GM19468 (cell line): ENCODE measurements around the gene ZBTB7B.
"Not testable (repeated sequence)": the region's sequence is repeated elsewhere in the genome, so short reads cannot be mapped to it uniquely, and the experiment has no call there.

Experiments
- ATAC-seq: cut with Tn5 transposase; IDR thresholded peaks from one replicate; pipeline ENCODE4 v1.9.1; 2021; ENCODE audit warnings: mild to moderate bottlenecking, moderate library complexity, moderate number of reproducible peaks; ENCODE audit not compliant: unreplicated experiment; ENCODE audit errors: extremely low read depth

Gene ZBTB7B

DNA sequence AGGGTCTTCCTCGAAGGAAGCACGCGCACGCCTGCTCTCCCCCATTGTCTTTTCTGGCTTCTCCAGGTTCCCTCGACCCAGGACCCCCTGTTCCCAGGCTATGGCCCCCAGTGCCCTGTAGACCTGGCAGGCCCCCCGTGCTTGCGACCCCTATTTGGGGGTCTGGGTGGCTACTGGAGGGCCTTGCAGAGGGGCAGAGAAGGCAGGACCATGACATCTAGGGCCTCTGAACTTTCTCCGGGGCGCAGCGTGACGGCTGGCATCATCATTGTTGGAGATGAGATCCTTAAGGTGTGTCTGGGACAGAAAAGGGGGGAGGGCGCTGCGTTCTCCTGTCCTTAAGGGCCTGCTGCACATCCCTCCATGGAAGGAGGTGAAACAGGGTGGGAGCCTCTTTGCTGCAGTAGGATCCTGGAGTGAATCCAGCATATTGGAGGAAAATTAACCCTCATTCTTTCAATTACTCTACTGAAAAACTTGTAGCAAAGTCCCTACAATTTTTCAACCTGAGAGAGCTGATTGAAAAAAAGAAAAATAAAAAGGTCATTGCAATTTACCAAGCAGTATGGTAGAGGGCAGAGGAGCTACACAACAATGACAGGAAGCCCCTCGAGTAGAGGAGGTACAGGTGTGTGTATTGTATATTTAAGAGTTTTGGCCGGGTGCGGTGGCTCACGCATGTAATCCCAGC, 18.7 kb upstream of the ZBTB7B start:
- ATAC-seq, result no peak

- ATAC-seq, result not testable (repeated sequence)
These were observed 15.9 kb upstream of the ZBTB7B start for GRCh38 chr1:154986736-154987135.

DNA sequence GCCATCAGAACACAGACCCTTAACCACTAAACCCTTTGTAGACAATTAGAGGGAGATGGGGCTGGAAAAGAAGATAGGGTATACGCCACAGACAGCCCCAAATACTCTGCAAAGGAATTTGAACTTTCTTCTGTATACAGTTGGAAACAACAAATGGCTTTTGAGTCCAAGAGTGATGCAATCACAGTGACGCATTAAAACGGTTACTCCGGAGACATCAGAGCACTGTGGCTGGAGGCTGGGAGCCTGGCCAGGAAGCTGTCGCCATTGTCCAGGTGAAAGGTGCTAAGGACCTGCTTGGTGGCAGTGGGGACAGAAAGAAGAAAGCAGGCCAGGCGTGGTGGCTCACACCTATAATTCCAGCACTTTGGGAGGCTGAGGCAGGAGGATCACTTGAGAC, 15.3 kb upstream of the ZBTB7B start:
- ATAC-seq, result no peak

- ATAC-seq, result no peak
These were observed 14.3 kb upstream of the ZBTB7B start for GRCh38 chr1:154988058-154988954.

- no peak for ATAC-seq
These were observed 13.3 kb upstream of the ZBTB7B start for GRCh38 chr1:154989195-154989860.

DNA sequence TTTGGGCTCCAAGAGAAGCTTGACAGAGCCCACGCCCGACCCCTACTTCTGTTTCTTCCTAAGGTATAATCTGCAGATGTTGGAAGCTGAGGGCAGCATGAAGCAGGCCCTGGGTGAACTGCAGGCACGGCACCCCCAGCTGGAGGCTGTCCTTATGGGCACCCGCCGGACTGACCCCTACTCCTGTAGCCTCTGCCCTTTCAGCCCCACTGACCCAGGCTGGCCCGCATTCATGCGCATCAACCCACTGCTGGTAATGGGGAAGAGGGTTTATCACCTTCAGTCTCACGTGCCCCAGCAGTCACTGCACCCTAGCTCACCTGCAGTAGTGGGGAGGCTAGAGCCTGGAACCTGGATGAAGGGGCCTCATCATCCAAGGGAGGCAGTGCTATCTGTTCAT, 12.3 kb upstream of the ZBTB7B start:
- ATAC-seq, result no peak

DNA sequence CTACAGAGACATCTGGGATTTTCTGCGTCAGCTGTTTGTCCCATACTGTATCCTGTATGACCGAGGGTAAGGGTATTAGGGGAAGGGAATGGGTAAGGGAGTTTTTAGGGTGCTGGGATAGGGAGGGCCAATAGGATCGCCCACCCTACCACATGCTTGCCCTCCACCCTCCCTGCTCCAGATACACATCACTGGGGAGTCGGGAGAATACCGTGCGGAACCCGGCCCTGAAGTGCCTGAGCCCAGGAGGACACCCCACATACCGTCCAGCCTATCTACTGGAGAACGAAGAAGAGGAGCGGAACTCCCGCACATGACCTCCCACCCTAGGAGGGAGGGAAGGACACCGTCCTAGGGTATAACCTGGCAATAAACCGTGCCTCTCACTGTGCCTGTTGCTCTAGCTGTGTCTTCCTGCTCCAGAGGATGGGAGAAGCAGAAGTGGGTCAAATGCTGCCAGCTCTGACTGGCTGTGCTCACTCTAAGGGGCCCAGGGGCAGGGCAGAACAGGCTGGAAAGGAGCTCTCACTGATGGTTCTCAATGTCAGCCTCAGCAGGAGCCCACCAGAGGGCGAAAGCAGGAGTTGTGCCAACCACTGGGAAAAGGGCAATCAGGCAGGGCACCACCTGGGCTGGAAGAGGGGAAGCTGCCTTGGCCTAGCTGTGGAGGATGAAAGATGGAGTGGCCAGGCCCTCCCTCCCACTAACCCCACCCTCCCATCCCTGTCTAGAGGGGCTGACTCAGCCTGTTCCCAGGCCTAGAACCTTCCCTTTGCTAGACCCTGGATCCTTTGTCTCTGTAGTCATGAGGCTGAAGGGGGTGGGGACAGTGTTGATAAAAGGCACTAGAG, 9.7 kb upstream of the ZBTB7B start:
- ATAC-seq, result no peak

DNA sequence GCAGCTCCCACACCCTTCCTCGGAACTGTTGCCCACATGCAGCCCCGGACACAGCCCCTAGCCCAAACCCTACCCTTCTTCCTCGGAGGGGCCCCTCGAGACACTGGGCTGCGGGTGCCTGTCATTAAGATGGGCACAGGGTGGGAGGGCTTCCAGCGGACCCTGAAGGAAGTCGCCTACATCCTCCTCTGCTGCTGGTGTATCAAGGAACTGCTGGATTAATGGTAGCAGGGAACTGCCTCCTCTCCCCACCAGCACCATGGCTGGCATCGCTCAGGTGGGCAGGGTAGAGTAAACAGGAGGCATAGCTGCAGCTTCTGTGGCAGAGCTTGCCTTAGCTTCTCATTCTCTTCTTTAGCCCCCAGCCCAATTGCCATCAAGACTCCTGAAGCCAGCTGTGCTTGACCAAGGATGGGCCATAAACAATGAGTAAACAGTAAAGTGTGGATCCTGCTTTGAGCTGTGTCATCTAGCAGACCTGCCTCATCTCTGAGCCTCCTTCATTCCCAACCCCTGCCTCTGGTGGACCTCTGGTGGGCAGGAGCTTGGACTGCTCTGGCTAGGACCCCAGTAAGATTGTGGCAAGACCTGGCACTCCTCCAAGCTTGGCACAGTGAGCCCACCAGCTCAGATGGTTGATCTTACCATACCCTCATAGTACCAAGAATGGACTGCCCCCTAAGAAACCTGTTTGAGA, 8.9 kb upstream of the ZBTB7B start, which contains the start of gene LENEP:
LENEP (plus strand) TSS at position 15 of the 697 bp plus-strand sequence; CDS start at position 37, 22 bp downstream.
- no peak for ATAC-seq

GRCh38 chr1:154994269-154994587, 8.4 kb upstream of the ZBTB7B start:
- ATAC-seq, result no peak

GRCh38 chr1:154994591-154994990, 8.0 kb upstream of the ZBTB7B start:
- no peak for ATAC-seq

- ATAC-seq, result not testable (repeated sequence)
These were observed 7.2 kb upstream of the ZBTB7B start for GRCh38 chr1:154995301-154995983.

- no peak for ATAC-seq
These were observed 5.5 kb upstream of the ZBTB7B start for GRCh38 chr1:154996966-154997701.

- no peak for ATAC-seq
These were observed 4.3 kb upstream of the ZBTB7B start for GRCh38 chr1:154998201-154998780.

GRCh38 chr1:154998818-154999570, 3.6 kb upstream of the ZBTB7B start:
- ATAC-seq, result no peak

DNA sequence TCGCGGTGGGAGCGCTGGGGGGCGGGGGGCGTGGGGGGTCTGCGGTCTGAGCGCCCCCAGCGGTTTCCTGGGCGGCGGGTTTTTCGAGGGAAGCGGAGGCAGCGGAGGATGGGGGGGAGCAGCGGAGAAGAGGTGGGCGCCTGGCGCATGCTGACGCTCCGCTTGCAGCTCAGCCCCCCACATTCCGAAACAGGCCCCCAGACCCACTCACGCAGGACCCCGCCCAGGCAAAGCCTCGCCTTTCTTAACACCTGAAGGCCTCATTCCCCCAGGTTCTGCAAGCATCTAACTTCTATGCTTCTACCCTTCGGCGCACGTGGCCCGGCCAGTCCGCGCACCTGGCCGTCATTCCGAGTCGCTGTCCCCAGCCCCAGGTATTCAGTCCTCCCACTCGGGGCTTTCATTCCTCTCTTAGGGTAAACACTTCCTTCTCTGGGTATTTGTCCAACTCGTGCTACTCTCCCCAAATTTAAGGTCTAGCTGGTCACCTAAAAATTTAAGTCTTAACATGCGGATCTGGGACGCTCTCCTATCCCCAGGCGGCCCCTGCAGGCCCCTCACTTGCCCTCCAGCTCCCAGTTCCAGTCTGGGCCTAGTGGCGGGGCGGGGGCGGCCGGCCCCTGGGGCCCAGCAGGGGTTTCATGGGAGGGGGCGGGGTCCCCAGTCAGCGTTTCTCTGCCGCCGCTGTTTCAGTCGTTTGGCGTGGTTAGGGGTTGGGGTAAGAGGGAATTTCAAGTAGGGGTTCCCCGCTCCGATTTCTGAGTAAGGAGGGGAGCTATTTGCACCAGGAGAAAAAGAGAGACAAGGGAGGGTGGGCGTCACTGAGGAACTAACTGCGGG, 2.8 kb upstream of the ZBTB7B start:
- ATAC-seq, result no peak

DNA sequence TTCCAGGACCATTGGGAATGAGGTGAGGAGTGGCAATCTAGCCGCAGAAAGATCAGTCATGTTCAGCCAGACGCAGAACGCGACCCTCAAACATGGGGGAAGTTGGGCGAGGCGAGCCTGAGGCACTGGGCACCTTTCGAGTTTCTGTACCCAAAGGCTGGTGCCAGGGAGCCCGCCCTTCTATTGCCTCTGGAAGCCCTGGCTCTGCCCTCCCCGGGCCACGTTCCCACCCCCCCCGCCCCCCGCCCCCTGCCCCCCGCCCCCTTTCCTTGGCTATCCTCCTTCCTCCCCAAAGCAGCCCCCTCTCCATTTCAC, 2.2 kb upstream of the ZBTB7B start:
- no peak for ATAC-seq
